GM12878 (cell line): Measurements from ENCODE around the gene SEMA5B. TPM values are rescaled to one million over a fixed set of nuclear protein-coding genes. Genes with fewer than 3 reads are reported as not detected.

Experiments
- ATAC-seq: fragments of 200-7000 bp; cut with Tn5 transposase; 3 replicates; pipeline ENCODE4 v1.9.1; 2020; ENCODE audit warnings: mild to moderate bottlenecking, moderate library complexity
- BruUV-seq: library from RNA; stranded (reverse); fragments of 400-500 nt; replicated peaks from 2 replicates; lab custom pipeline; 2021; lab: Mats Ljungman, UMichigan
- CTCF ChIA-PET: fragments of 300-600 bp; sonication (Branson Sonifier 250); formaldehyde crosslinking; extraction: SDS; loops from one replicate; lab custom pipeline; 2021; ENCODE audit warnings: inconsistent platforms; lab: Yijun Ruan, JAX
- POLR2A ChIA-PET: fragments of 350-600 bp; formaldehyde crosslinking; extraction: SDS; loops from one replicate; lab custom pipeline; 2021; ENCODE audit warnings: inconsistent platforms; lab: Charles Lee
- RAD21 ChIA-PET: fragments of 300-600 bp; sonication (Branson Sonifier 250); formaldehyde crosslinking; loops from one replicate; lab custom pipeline; 2023; ENCODE audit warnings: antibody characterized with exemption; ENCODE audit not compliant: unreplicated experiment; lab: Charles Lee
- SMC1A ChIA-PET: fragments of 300-600 bp; sonication (Branson Sonifier 250); formaldehyde crosslinking; loops from one replicate; lab custom pipeline; 2023; ENCODE audit not compliant: unreplicated experiment, uncharacterized antibody; lab: Charles Lee
- DNase-seq: peaks from one replicate; pipeline ENCODE4 v3.0.0-alpha.2; 2011; ENCODE audit warnings: low read depth, low spot score
- FAIRE-seq: peaks from 3 replicates; lab custom pipeline; 2011; peaks lifted over from hg19 to GRCh38; lab: Jason Lieb, UNC
- H2AFZ ChIP-seq: 2 replicates; pipeline ENCODE4 v1.6.0; 2011; ENCODE audit warnings: low read depth, low read length, control low read depth; ENCODE audit not compliant: control insufficient read depth
- H3K27ac ChIP-seq: 2 replicates; pipeline ENCODE4 v1.5.1; 2011; ENCODE audit warnings: control low read depth; ENCODE audit not compliant: control insufficient read depth, insufficient read depth
- H3K27me3 ChIP-seq, 2 experiments: replicated peaks in 1 of 2; 2 replicates each; pipeline versions ENCODE4 v1.6.0 to v1.6.1; 2011; ENCODE audit warnings: low read length in 1 of 2; ENCODE audit not compliant: control insufficient read depth in 2 of 2, insufficient read depth in 2 of 2
- H3K36me3 ChIP-seq, 2 experiments: 2 replicates each; pipeline ENCODE4 v1.5.1; 2011; ENCODE audit warnings: low read length in 1 of 2; ENCODE audit not compliant: control insufficient read depth in 2 of 2, insufficient read depth in 2 of 2
- H3K4me1 ChIP-seq: 2 replicates; pipeline ENCODE4 v1.6.1; 2011; ENCODE audit warnings: mild to moderate bottlenecking, low read length, moderate library complexity, mixed read lengths; ENCODE audit not compliant: control insufficient read depth, insufficient read depth
- H3K4me2 ChIP-seq: 2 replicates; pipeline ENCODE4 v1.6.0; 2011; ENCODE audit warnings: control low read depth; ENCODE audit not compliant: control insufficient read depth, insufficient read depth
- H3K4me3 ChIP-seq: fragments of 200-600 bp; sonication (generic); 2 replicates; pipeline ENCODE4 v1.5.1; 2016
- H3K79me2 ChIP-seq: 2 replicates; pipeline ENCODE4 v1.6.0; 2011; ENCODE audit warnings: low read length; ENCODE audit not compliant: control insufficient read depth, insufficient read depth
- H3K9ac ChIP-seq: 2 replicates; pipeline ENCODE4 v1.8.0; 2011; ENCODE audit warnings: low read length, control low read depth, mixed read lengths; ENCODE audit not compliant: control insufficient read depth, insufficient read depth
- H3K9me3 ChIP-seq: replicated peaks from 3 replicates; pipeline ENCODE4 v1.5.1; 2011; ENCODE audit warnings: mild to moderate bottlenecking, low read length; ENCODE audit not compliant: control insufficient read depth, insufficient read depth
- H4K20me1 ChIP-seq: 2 replicates; pipeline ENCODE4 v1.6.0; 2011; ENCODE audit not compliant: control insufficient read depth, insufficient read depth
- BRCA1 ChIP-seq: IDR thresholded peaks from 2 replicates; pipeline ENCODE4 v1.6.1; 2011; ENCODE audit warnings: low read depth, low read length, improper control_type of control experiment
- CREB1 ChIP-seq: IDR thresholded peaks from 2 replicates; pipeline ENCODE4 v1.6.1; 2012; ENCODE audit warnings: low read depth, mild to moderate bottlenecking, inconsistent platforms
- FOS ChIP-seq: IDR thresholded peaks from 3 replicates; pipeline ENCODE4 v1.6.1; 2011; ENCODE audit warnings: borderline replicate concordance; ENCODE audit not compliant: insufficient read length; ENCODE audit errors: extremely low read depth
- FOXM1 ChIP-seq: IDR thresholded peaks from 2 replicates; pipeline ENCODE4 v1.6.1; 2012; ENCODE audit warnings: low read depth, mild to moderate bottlenecking, inconsistent platforms, low read length, moderate library complexity
- MXI1 ChIP-seq: fragments of 150-350 bp; IDR thresholded peaks from 2 replicates; pipeline ENCODE4 v1.6.1; 2011; ENCODE audit warnings: low read depth, mild to moderate bottlenecking, inconsistent platforms, low read length, improper control_type of control experiment
- PAX8 ChIP-seq: fragments of 450-650 bp; IDR thresholded peaks from 2 replicates; pipeline ENCODE4 v1.6.1; 2017; ENCODE audit warnings: mild to moderate bottlenecking, moderate library complexity
- RAD21 ChIP-seq: IDR thresholded peaks from 2 replicates; pipeline ENCODE4 v1.6.1; 2011; ENCODE audit warnings: mild to moderate bottlenecking, low read depth, low read length, moderate library complexity; ENCODE audit not compliant: insufficient read depth
- TARDBP ChIP-seq: IDR thresholded peaks from 2 replicates; pipeline ENCODE4 v1.6.1; 2016; ENCODE audit warnings: borderline replicate concordance
- ZNF384 ChIP-seq: IDR thresholded peaks from 2 replicates; pipeline ENCODE4 v1.6.1; 2012; ENCODE audit warnings: low read depth, mild to moderate bottlenecking, low read length, improper control_type of control experiment, borderline replicate concordance
- WGBS: methylation state at CpG from one replicate; pipeline ENCODE4 v1.1.6; 2016; ENCODE audit warnings: low lambda C conversion rate; ENCODE audit not compliant: insufficient replicate concordance, insufficient coverage; ENCODE audit errors: missing lambda C conversion rate; 5-methylcytosine and 5-hydroxymethylcytosine counted together
- in situ Hi-C: fragments of 300-500 bp; cut with MboI; formaldehyde crosslinking; loops from 9 replicates; pipeline ENCODE4 v1.14.3; 2018; ENCODE audit warnings: mixed read lengths
- intact Hi-C: fragments of 100-400 bp; cut with micrococcal nuclease; formaldehyde crosslinking; loops from one replicate; pipeline ENCODE4 v1.14.2; 2022; ENCODE audit not compliant: unreplicated experiment
- polyA plus RNA-seq, 11 experiments: library from polyadenylated mRNA; depleted of rRNA in 4 of 11; unstranded in 6 of 11; stranded (reverse) in 5 of 11; fragments of >200 nt; fragmentation: Nextera tagmentation in 4 of 11; fragmentation: Illumina TruSeq in 1 of 11; extraction: Ambion mirVana in 4 of 11; extraction: Trizol in 1 of 11; gene quantifications; 1 replicate in 1 of 11; 2 replicates in 10 of 11; pipeline versions ENCODE4 v1.2.1 to v1.2.3, GENCODE V29; 2011 to 2016; ENCODE audit warnings: inconsistent platforms in 2 of 11, missing spikeins in 2 of 11, low read depth in 1 of 11
- total RNA-seq, 4 experiments: library from RNA; depleted of rRNA in 3 of 4; stranded (reverse); fragments of >200 nt in 3 of 4; fragmentation: Illumina TruSeq in 1 of 4; extraction: Trizol in 1 of 4; gene quantifications; 2 replicates each; pipeline versions ENCODE4 v1.2.1 to v1.2.3, GENCODE V29; 2013 to 2021
- TF ChIP-seq, protein P1 (sequence below): fragments of 450-650 bp; IDR thresholded peaks from 2 replicates; pipeline ENCODE4 v1.6.1; 2017; ENCODE audit warnings: mild to moderate bottlenecking, moderate library complexity

Gene SEMA5B
- total and polyA plus RNA-seq, 10 of the 15 experiments (the other 5 are each of a cell fraction or from before 2014, with no cell fraction given) = 0.05 TPM; not detected in 9

- H3K9me3 ChIP-seq = no peaks in the 10 kb centered on the region
- ATAC-seq (no peak), DNase-seq (no peak), FAIRE-seq (no peak)
- ChIA-PET RAD21 (no interaction called here), SMC1A (no interaction called here), CTCF (interaction anchor here (0.7 kb wide), 1 partner anchor 373 kb away, joined by 3 read pairs; no protein-coding TSS in a partner anchor), POLR2A (no interaction called here)
- WGBS = 55% methylated on average over 24 of the region's 24 CpGs
- H3K36me3 ChIP-seq = no peaks in the 10 kb centered on the region
- no peak overlapping the region for H3K9ac ChIP-seq
- BruUV-seq = no TSS peak
- H3K4me2 ChIP-seq = no peak overlapping the region
- no peak overlapping the region for H3K4me3 ChIP-seq
- in situ Hi-C loops = no loop called here
- no peaks in the 10 kb centered on the region for H4K20me1 ChIP-seq
- no peaks in the 10 kb centered on the region for H3K4me1 ChIP-seq
- no peak overlapping the region for H3K27ac ChIP-seq
- H3K79me2 ChIP-seq = no peaks in the 10 kb centered on the region
- no peaks in the 10 kb centered on the region for H3K27me3 ChIP-seq
- no peak overlapping the region for H2AFZ ChIP-seq
- no peak for TF ChIP-seq MXI1
- TF ChIP-seq BRCA1 = no peak
- no peak for TF ChIP-seq ZNF384
- TF ChIP-seq PAX8 = no peak
- TF ChIP-seq FOS = no peak
- TF ChIP-seq, protein P1, sequence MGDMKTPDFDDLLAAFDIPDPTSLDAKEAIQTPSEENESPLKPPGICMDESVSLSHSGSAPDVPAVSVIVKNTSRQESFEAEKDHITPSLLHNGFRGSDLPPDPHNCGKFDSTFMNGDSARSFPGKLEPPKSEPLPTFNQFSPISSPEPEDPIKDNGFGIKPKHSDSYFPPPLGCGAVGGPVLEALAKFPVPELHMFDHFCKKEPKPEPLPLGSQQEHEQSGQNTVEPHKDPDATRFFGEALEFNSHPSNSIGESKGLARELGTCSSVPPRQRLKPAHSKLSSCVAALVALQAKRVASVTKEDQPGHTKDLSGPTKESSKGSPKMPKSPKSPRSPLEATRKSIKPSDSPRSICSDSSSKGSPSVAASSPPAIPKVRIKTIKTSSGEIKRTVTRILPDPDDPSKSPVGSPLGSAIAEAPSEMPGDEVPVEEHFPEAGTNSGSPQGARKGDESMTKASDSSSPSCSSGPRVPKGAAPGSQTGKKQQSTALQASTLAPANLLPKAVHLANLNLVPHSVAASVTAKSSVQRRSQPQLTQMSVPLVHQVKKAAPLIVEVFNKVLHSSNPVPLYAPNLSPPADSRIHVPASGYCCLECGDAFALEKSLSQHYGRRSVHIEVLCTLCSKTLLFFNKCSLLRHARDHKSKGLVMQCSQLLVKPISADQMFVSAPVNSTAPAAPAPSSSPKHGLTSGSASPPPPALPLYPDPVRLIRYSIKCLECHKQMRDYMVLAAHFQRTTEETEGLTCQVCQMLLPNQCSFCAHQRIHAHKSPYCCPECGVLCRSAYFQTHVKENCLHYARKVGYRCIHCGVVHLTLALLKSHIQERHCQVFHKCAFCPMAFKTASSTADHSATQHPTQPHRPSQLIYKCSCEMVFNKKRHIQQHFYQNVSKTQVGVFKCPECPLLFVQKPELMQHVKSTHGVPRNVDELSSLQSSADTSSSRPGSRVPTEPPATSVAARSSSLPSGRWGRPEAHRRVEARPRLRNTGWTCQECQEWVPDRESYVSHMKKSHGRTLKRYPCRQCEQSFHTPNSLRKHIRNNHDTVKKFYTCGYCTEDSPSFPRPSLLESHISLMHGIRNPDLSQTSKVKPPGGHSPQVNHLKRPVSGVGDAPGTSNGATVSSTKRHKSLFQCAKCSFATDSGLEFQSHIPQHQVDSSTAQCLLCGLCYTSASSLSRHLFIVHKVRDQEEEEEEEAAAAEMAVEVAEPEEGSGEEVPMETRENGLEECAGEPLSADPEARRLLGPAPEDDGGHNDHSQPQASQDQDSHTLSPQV = no peak
- no peak for TF ChIP-seq TARDBP
- TF ChIP-seq FOXM1 = no peak
- no peak for TF ChIP-seq RAD21
- no peak for TF ChIP-seq CREB1
- TF ChIP-seq, all 136 proteins: peak for 0
- intact Hi-C loops = no loop called here
Measured at GRCh38 chr3:122928396-122929187, 99.0 kb downstream of the SEMA5B start.
